Activated T-helper 1 cell treated with anti-CD3 and anti-CD28 coated beads, Interleukin-12 subunit alpha, Interleukin-12 subunit beta, Interleukin-2, Interleukin-4 antibody, amounts not matched to agents 30 ng/mL and 10 ng/mL and 1 ng/mL, durations not matched to agents 14 hours and 24 hours and 36 hours (primary cell): Measurements from ENCODE around the gene PRDM4. TPM values are rescaled to one million over a fixed set of nuclear protein-coding genes. Genes with fewer than 3 reads are reported as not detected.

Source experiments
- DNase-seq: peaks from one replicate; pipeline ENCODE4 v3.0.0; 2021; ENCODE audit warnings: low spot score
- H3K27ac Mint-ChIP-seq: one replicate; pipeline ENCODE4 v1.8.0; 2021; ENCODE audit warnings: mild to moderate bottlenecking, mixed read lengths
- H3K27me3 Mint-ChIP-seq: one replicate; pipeline ENCODE4 v1.8.0; 2022; ENCODE audit warnings: mild to moderate bottlenecking, moderate library complexity, mixed read lengths; ENCODE audit not compliant: insufficient read depth
- H3K36me3 Mint-ChIP-seq: one replicate; pipeline ENCODE4 v1.8.0; 2021; ENCODE audit warnings: low read depth, mixed read lengths
- H3K4me1 Mint-ChIP-seq: one replicate; pipeline ENCODE4 v1.8.0; 2021; ENCODE audit warnings: low read depth, mixed read lengths
- H3K4me3 Mint-ChIP-seq: one replicate; pipeline ENCODE4 v1.8.0; 2021; ENCODE audit warnings: mild to moderate bottlenecking, moderate library complexity, mixed read lengths
- H3K9me3 Mint-ChIP-seq: one replicate; pipeline ENCODE4 v1.8.0; 2021; ENCODE audit warnings: mixed read lengths
- intact Hi-C: fragments of 100-400 bp; cut with micrococcal nuclease; formaldehyde crosslinking; loops from one replicate; pipeline ENCODE4 v1.15.1; 2024
- total RNA-seq: library from RNA; stranded (reverse); gene quantifications from 2 replicates; pipeline ENCODE4 v1.2.3, GENCODE V29; 2022

The PRDM4 gene, protein sequence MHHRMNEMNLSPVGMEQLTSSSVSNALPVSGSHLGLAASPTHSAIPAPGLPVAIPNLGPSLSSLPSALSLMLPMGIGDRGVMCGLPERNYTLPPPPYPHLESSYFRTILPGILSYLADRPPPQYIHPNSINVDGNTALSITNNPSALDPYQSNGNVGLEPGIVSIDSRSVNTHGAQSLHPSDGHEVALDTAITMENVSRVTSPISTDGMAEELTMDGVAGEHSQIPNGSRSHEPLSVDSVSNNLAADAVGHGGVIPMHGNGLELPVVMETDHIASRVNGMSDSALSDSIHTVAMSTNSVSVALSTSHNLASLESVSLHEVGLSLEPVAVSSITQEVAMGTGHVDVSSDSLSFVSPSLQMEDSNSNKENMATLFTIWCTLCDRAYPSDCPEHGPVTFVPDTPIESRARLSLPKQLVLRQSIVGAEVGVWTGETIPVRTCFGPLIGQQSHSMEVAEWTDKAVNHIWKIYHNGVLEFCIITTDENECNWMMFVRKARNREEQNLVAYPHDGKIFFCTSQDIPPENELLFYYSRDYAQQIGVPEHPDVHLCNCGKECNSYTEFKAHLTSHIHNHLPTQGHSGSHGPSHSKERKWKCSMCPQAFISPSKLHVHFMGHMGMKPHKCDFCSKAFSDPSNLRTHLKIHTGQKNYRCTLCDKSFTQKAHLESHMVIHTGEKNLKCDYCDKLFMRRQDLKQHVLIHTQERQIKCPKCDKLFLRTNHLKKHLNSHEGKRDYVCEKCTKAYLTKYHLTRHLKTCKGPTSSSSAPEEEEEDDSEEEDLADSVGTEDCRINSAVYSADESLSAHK
- total RNA-seq = 28.1 and 30.2 TPM in 2 replicates

- peak within 1 kb of the TSS; percentile 89 for H3K27ac Mint-ChIP-seq
- peaks cover 7% of the 10 kb centered on the region for H3K36me3 Mint-ChIP-seq
- no peaks in the 10 kb centered on the region for H3K9me3 Mint-ChIP-seq
- intact Hi-C loops = loop anchor here (1.0 to 5.0 kb wide), 8 partner anchors 76 to 1459 kb away; partner anchors contain the start of genes ALKBH2, CRY1, FICD and ISCU
- peak; percentile 91 for DNase-seq
- H3K4me1 Mint-ChIP-seq = peaks cover 40% of the 10 kb centered on the region
- H3K27me3 Mint-ChIP-seq = peaks cover 3% of the 10 kb centered on the region
- H3K4me3 Mint-ChIP-seq = peak within 1 kb of the TSS; percentile 92
Observed at GRCh38 chr12:107760809-107761501, at the start of gene PRDM4. PRDM4 (minus strand) TSS chr12:107761137; CDS start chr12:107760515, 622 bp downstream.

GRCh38 chr12:107807471-107808150, 46.7 kb upstream of the PRDM4 start:
- no peaks in the 10 kb centered on the region for H3K27me3 Mint-ChIP-seq
- no peak for DNase-seq
- intact Hi-C loops = no loop called here
- H3K27ac Mint-ChIP-seq = no peak overlapping the region
- H3K4me3 Mint-ChIP-seq = no peak overlapping the region
- H3K4me1 Mint-ChIP-seq = no peaks in the 10 kb centered on the region
- no peaks in the 10 kb centered on the region for H3K36me3 Mint-ChIP-seq
- H3K9me3 Mint-ChIP-seq = no peaks in the 10 kb centered on the region

GRCh38 chr12:107805488-107806180, 44.7 kb upstream of the PRDM4 start:
- peaks cover 3% of the 10 kb centered on the region for H3K27me3 Mint-ChIP-seq
- H3K27ac Mint-ChIP-seq = no peak overlapping the region
- H3K36me3 Mint-ChIP-seq = no peaks in the 10 kb centered on the region
- H3K4me1 Mint-ChIP-seq = no peaks in the 10 kb centered on the region
- H3K4me3 Mint-ChIP-seq = no peak overlapping the region
- no peaks in the 10 kb centered on the region for H3K9me3 Mint-ChIP-seq
- no peak for DNase-seq
- intact Hi-C loops = no loop called here

DNA sequence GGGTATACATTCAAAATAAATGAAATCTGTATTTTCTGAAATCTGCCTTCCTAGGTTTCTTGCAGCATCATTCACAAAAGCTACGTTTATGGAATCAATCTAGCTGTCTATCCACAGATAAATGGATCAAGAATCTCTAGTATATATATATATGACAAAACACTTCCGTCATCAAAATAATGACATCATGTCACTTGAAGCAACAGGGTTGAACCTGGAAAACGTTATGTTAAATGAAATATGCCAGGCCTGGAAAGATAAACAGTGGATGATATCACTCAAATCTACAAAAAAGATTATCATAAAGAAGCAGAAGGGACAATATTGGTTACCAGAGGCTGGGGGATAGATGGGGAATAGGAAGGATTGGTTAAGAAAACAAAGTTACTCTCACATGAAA, 42.2 kb upstream of the PRDM4 start:
- Mint-ChIP-seq H3K9me3 (no peaks in the 10 kb centered on the region), H3K27ac (no peak overlapping the region), H3K27me3 (peaks cover 5% of the 10 kb centered on the region), H3K4me1 (no peaks in the 10 kb centered on the region), H3K4me3 (no peak overlapping the region), H3K36me3 (no peaks in the 10 kb centered on the region)
- intact Hi-C loops = no loop called here
- DNase-seq = no peak

- Mint-ChIP-seq H3K4me3 (no peak overlapping the region), H3K27ac (no peak overlapping the region), H3K27me3 (peaks cover 10% of the 10 kb centered on the region), H3K36me3 (no peaks in the 10 kb centered on the region), H3K4me1 (no peaks in the 10 kb centered on the region), H3K9me3 (no peaks in the 10 kb centered on the region)
- no peak for DNase-seq
- intact Hi-C loops = no loop called here
Observed at GRCh38 chr12:107801150-107801549, 40.2 kb upstream of the PRDM4 start.

GRCh38 chr12:107798580-107798979, 37.6 kb upstream of the PRDM4 start:
- Mint-ChIP-seq H3K4me1 (no peaks in the 10 kb centered on the region), H3K9me3 (no peaks in the 10 kb centered on the region), H3K36me3 (no peaks in the 10 kb centered on the region), H3K4me3 (no peak overlapping the region), H3K27me3 (peaks cover 14% of the 10 kb centered on the region), H3K27ac (no peak overlapping the region)
- no peak for DNase-seq
- intact Hi-C loops = no loop called here

DNA sequence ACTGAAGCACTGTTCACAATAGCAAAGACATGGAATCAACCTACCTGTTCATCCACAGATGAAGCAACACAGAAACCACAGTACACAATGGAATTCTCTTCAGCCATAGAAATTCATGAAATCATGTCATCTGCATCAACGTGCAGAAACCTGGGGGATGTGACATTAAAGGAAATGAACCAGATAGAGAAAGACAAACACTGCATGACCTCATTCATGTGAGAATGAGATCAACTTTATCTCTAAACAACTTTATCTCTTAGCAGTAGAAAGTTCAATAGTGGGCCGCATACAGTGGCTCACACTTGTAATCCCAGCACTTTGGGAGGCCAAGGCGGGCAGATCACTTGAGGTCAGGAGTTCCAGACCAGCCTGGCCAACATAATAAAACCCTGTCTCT, 33.5 kb upstream of the PRDM4 start:
- Mint-ChIP-seq H3K27me3 (peaks cover 11% of the 10 kb centered on the region), H3K27ac (no peak overlapping the region), H3K9me3 (no peaks in the 10 kb centered on the region), H3K4me1 (no peaks in the 10 kb centered on the region), H3K36me3 (no peaks in the 10 kb centered on the region), H3K4me3 (no peak overlapping the region)
- intact Hi-C loops = no loop called here
- DNase-seq = no peak

DNA sequence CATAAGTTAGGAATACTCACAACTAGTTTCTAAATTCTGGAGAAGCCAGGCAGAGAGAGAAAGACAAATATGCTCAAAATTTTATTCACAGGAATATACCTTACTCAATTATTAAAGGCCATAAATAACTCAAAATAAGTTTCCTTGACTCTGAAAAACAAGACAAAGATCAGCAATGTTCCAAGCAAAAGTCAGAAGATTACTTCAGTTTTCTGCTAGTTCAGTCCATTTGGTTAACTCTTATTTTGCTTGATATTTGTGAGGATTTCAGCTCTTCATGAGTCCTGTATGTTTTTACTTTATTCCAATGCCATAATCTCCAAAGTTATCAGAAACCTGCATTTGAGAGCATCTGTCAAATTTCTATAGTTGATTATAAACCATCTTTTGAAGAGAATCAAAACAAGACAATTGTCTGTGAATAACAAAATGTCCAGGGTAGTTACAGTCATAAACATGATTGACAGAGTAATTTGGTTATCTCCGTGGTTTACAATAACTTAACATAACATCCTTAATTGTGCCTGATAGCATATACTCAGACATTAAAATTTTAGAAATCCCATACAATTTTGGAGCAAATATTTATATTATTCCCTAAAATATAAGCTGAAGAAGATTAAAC, 30.6 kb upstream of the PRDM4 start:
- Mint-ChIP-seq H3K9me3 (no peaks in the 10 kb centered on the region), H3K27ac (no peak overlapping the region), H3K4me3 (no peak overlapping the region), H3K36me3 (no peaks in the 10 kb centered on the region), H3K27me3 (peaks cover 6% of the 10 kb centered on the region), H3K4me1 (no peaks in the 10 kb centered on the region)
- intact Hi-C loops = no loop called here
- no peak for DNase-seq

DNA sequence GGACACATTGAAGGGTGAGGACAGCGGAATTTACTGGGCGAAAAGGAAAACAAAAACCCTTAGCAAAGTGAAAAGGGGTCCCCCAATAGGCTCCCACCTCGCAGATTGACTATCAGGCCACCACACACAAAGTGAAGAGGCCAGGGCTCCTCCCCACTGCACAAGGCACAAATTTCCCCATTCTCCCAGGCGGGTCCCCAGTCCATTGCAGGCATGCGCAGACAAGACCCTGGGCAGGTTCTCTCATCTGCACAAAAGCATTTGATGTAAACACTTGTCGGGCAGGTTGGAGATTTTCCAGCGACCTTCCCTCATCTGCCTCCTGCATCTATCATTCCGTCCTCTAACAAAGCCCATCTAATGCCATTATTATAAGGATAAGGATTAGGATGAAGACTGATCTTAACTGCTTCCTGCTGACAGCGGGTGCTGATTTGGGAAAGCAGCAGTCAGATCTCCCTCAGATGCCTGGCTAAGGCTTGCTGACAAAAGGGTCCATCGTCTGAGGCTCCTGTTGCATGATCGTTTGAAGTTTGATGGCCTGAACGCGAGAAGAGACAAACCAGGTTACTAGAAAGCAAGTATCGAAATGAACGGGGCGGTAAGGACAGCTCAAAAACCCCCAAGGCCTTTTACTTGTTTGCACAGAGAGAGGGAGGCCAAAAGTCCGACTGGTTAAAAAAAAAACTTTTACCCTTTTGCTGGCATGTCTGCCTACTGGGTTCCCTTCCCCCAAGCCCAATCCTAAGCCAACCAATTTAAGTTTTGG, 27.9 kb upstream of the PRDM4 start:
- intact Hi-C loops = no loop called here
- no peak overlapping the region for H3K4me3 Mint-ChIP-seq
- peaks cover 8% of the 10 kb centered on the region for H3K4me1 Mint-ChIP-seq
- no peak overlapping the region for H3K27ac Mint-ChIP-seq
- H3K9me3 Mint-ChIP-seq = no peaks in the 10 kb centered on the region
- no peaks in the 10 kb centered on the region for H3K36me3 Mint-ChIP-seq
- no peak for DNase-seq
- H3K27me3 Mint-ChIP-seq = no peaks in the 10 kb centered on the region

DNA sequence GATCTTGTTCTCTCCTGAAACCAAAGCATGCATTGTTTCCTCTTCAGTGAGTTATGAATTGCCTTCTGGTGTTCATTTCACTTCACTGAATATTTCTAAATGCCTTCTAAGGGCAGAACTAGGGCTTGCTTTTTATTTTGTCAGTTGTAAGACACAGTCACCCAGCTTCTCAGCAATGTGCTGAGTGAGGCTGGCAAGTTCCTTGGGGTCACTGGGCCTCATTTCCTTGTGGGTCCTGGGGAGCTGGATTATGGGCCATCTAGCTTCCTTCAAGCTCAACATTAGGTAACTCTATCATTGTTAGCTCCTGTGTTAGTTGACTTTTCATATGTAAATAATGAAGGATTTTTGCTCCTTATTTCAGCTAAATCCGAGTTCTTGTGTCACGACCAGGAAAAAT, 27.3 kb upstream of the PRDM4 start:
- no peaks in the 10 kb centered on the region for H3K9me3 Mint-ChIP-seq
- peaks cover 4% of the 10 kb centered on the region for H3K27me3 Mint-ChIP-seq
- H3K27ac Mint-ChIP-seq = no peak overlapping the region
- no peak overlapping the region for H3K4me3 Mint-ChIP-seq
- intact Hi-C loops = no loop called here
- no peaks in the 10 kb centered on the region for H3K36me3 Mint-ChIP-seq
- peaks cover 12% of the 10 kb centered on the region for H3K4me1 Mint-ChIP-seq
- DNase-seq = no peak
